Activated CD8-positive, alpha-beta T cell treated with anti-CD3 and anti-CD28 coated beads for 36 hours (primary cell): ENCODE measurements around the gene DACH1. TPM values are rescaled to one million over a fixed set of nuclear protein-coding genes. Genes with fewer than 3 reads are reported as not detected.

Experiments used
- ATAC-seq: fragments of 200-7000 bp; cut with Tn5 transposase; one replicate; pipeline ENCODE4 v1.10.0; 2021; ENCODE audit warnings: mild to moderate bottlenecking, moderate library complexity
- CTCF ChIA-PET: fragments of 350-600 bp; sonication (Branson Sonifier 250); formaldehyde crosslinking; loops from one replicate; lab custom pipeline; 2021; ENCODE audit warnings: antibody characterized with exemption; lab: Charles Lee
- POLR2A ChIA-PET: fragments of 350-600 bp; sonication (Branson Sonifier 250); formaldehyde crosslinking; loops from one replicate; lab custom pipeline; 2021; ENCODE audit warnings: antibody characterized with exemption; lab: Charles Lee
- DNase-seq: peaks from one replicate; pipeline ENCODE4 v3.0.0-alpha.2; 2020
- H3K27ac Mint-ChIP-seq: one replicate; pipeline ENCODE4 v1.8.0; 2021; ENCODE audit warnings: mild to moderate bottlenecking, mixed read lengths
- H3K27me3 Mint-ChIP-seq: one replicate; pipeline ENCODE4 v1.8.0; 2021; ENCODE audit warnings: mixed read lengths
- H3K36me3 Mint-ChIP-seq: one replicate; pipeline ENCODE4 v1.8.0; 2021; ENCODE audit warnings: low read depth, mixed read lengths
- H3K4me1 Mint-ChIP-seq: one replicate; pipeline ENCODE4 v1.8.0; 2021; ENCODE audit warnings: low read depth, mixed read lengths
- H3K4me3 Mint-ChIP-seq: one replicate; pipeline ENCODE4 v1.8.0; 2021; ENCODE audit warnings: mild to moderate bottlenecking, moderate library complexity, mixed read lengths
- H3K9me3 Mint-ChIP-seq: one replicate; pipeline ENCODE4 v1.8.0; 2021; ENCODE audit warnings: mixed read lengths
- CTCF ChIP-seq: fragments of 200-600 bp; IDR thresholded peaks from one replicate; pipeline ENCODE4 v1.8.0; 2022; ENCODE audit warnings: antibody characterized with exemption, mild to moderate bottlenecking
- intact Hi-C: fragments of 100-400 bp; cut with micrococcal nuclease; formaldehyde crosslinking; loops from one replicate; pipeline ENCODE4 v1.10.0; 2022
- total RNA-seq, 2 experiments: library from RNA; stranded (reverse); gene quantifications; one replicate each; pipeline ENCODE4 v1.2.3, GENCODE V29; 2021

DACH1 gene
- total RNA-seq, 2 experiments from 2014 or later, result not detected

- intact Hi-C loops, result no loop called here
- H3K9me3 Mint-ChIP-seq, result no peaks in the 10 kb centered on the region
- ChIA-PET POLR2A (no interaction called here), CTCF (no interaction called here)
- TF ChIP-seq CTCF, result no peak
- no peak for ATAC-seq
- DNase-seq, result no peak
- H3K4me1 Mint-ChIP-seq, result no peaks in the 10 kb centered on the region
- no peaks in the 10 kb centered on the region for H3K27me3 Mint-ChIP-seq
- H3K4me3 Mint-ChIP-seq, result no peak overlapping the region
- no peak overlapping the region for H3K27ac Mint-ChIP-seq
- H3K36me3 Mint-ChIP-seq, result no peaks in the 10 kb centered on the region
Observed at GRCh38 chr13:71773531-71773930, 93.5 kb downstream of the DACH1 start.

- Mint-ChIP-seq H3K4me1 (no peaks in the 10 kb centered on the region), H3K4me3 (no peak overlapping the region), H3K36me3 (no peaks in the 10 kb centered on the region), H3K27ac (no peak overlapping the region), H3K27me3 (no peaks in the 10 kb centered on the region), H3K9me3 (no peaks in the 10 kb centered on the region)
- ATAC-seq (no peak), DNase-seq (no peak)
- no peak for TF ChIP-seq CTCF
- intact Hi-C loops, result no loop called here
- POLR2A ChIA-PET, result no interaction called here
- CTCF ChIA-PET, result no interaction called here
Observed at GRCh38 chr13:71772361-71772760, 94.6 kb downstream of the DACH1 start.

GRCh38 chr13:71771144-71771543 is 95.9 kb downstream of the DACH1 start:
- H3K9me3 Mint-ChIP-seq, result no peaks in the 10 kb centered on the region
- intact Hi-C loops, result no loop called here
- no peaks in the 10 kb centered on the region for H3K36me3 Mint-ChIP-seq
- H3K27ac Mint-ChIP-seq, result no peak overlapping the region
- ChIA-PET POLR2A (no interaction called here), CTCF (no interaction called here)
- H3K27me3 Mint-ChIP-seq, result no peaks in the 10 kb centered on the region
- no peak for DNase-seq
- no peak for TF ChIP-seq CTCF
- no peak for ATAC-seq
- no peaks in the 10 kb centered on the region for H3K4me1 Mint-ChIP-seq
- H3K4me3 Mint-ChIP-seq, result no peak overlapping the region

- H3K4me1 Mint-ChIP-seq, result no peaks in the 10 kb centered on the region
- H3K9me3 Mint-ChIP-seq, result no peaks in the 10 kb centered on the region
- intact Hi-C loops, result no loop called here
- no peak overlapping the region for H3K4me3 Mint-ChIP-seq
- DNase-seq (no peak), ATAC-seq (no peak)
- no peaks in the 10 kb centered on the region for H3K27me3 Mint-ChIP-seq
- no peak overlapping the region for H3K27ac Mint-ChIP-seq
- ChIA-PET CTCF (no interaction called here), POLR2A (no interaction called here)
- no peaks in the 10 kb centered on the region for H3K36me3 Mint-ChIP-seq
- no peak for TF ChIP-seq CTCF
Observed at GRCh38 chr13:71770710-71771109, 96.3 kb downstream of the DACH1 start.

GRCh38 chr13:71768881-71769280 is 98.1 kb downstream of the DACH1 start:
- CTCF ChIA-PET, result no interaction called here
- ATAC-seq, result no peak

More at GRCh38 chr13:71768881-71769280, 98.1 kb downstream of the DACH1 start:
- intact Hi-C loops, result no loop called here
- POLR2A ChIA-PET, result no interaction called here
- H3K36me3 Mint-ChIP-seq, result no peaks in the 10 kb centered on the region
- H3K27me3 Mint-ChIP-seq, result no peaks in the 10 kb centered on the region
- no peaks in the 10 kb centered on the region for H3K9me3 Mint-ChIP-seq
- H3K4me1 Mint-ChIP-seq, result no peaks in the 10 kb centered on the region
- no peak overlapping the region for H3K4me3 Mint-ChIP-seq
- no peak for TF ChIP-seq CTCF
- no peak overlapping the region for H3K27ac Mint-ChIP-seq
- no peak for DNase-seq
